ENCODE data around the gene RNF223. TPM values are rescaled to one million over a fixed set of nuclear protein-coding genes. Genes with fewer than 3 reads are reported as not detected.

Gene RNF223
- total and polyA plus RNA-seq, 4 donors = 0.14 TPM; not detected in 3

DNA sequence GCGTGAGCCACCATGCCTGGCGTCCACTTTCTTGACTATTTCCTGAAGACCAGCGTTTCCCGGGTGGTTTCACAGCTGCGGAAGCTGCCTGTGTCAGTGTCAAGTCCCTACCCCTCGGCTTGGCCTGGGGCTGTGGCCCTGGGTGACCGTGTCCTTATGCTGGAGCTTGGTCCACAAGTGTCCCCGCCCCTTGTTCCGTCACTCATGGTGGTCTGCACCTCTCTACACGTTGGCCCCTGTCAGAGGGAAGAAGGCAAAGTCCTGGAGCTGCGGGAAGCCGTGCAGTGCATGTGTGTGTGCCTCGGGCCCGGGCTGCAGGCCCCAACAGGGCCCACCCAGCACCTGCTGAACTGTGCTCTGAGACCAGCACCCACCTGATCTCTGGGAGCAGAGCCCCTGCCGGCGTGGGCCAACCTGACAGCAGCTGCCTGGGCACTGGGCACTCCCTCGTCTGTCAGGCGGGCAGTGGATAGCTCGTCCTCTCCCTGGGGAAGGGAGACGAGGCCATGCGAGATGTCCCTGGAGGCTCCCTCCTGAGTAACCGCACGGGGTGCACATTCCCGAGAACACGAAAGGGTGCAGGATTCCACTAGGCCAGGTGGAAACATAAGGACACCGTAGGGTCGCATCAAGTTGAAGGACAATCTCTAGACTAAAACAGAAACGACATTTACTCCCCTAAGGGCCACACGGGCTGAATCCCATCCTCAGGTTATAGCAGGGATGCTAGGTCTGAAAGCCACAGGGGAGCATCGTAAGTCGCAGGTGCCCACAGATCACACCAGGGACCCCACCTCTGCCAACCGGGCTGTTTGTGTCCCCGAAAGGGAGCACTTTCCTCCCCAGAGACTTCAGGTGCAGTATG is 44.1 kb upstream of the RNF223 start:
- no peak for DNase-seq (ENCODE audit: low spot score)
- no peak for TF ChIP-seq RAD21 (IDR thresholded peaks at IDR 0.05)
- no peak for TF ChIP-seq GABPA (IDR thresholded peaks at IDR 0.05 in 1 of 2, conservative IDR thresholded peaks at IDR 0.05 in 1 of 2)
- TF ChIP-seq NR2F2 (IDR thresholded peaks at IDR 0.05) = no peak
- TF ChIP-seq REST (IDR thresholded peaks at IDR 0.05) = no peak
- no peak for TF ChIP-seq ZBTB33 (IDR thresholded peaks at IDR 0.05)
- no peak for TF ChIP-seq JUND (IDR thresholded peaks at IDR 0.05)
- Histone ChIP-seq H3K4me1 (ENCODE audit: control insufficient read depth in 4 of 4, insufficient read depth in 4 of 4, low read length in 3 of 4) (peaks cover 7 to 20% (median 12%) of the 10 kb centered on the region in 4 donors), H3K9ac (ENCODE audit: low read depth in 1 of 2, low read length in 2 of 2) (no peak overlapping the region), H3K27me3 (ENCODE audit: control insufficient read depth in 4 of 4, insufficient read depth in 4 of 4, low read length in 3 of 4) (no peaks in the 10 kb centered on the region), H3K4me3 (ENCODE audit: low read depth in 1 of 3, low read length in 3 of 3) (no peak overlapping the region), H3K9me3 (ENCODE audit: control insufficient read depth in 4 of 4, low read length in 3 of 4) (peaks cover 0 to 4% (median 0%) of the 10 kb centered on the region in 4 donors), H3K27ac (ENCODE audit: low read depth in 1 of 2, low read length in 2 of 2) (no peak overlapping the region), H3K36me3 (ENCODE audit: control insufficient read depth in 4 of 4, insufficient read depth in 3 of 4, low read depth in 1 of 4, low read length in 3 of 4) (peaks cover 0 to 3% (median 0%) of the 10 kb centered on the region in 4 donors)
- 85% methylated on average over 33 of the region's 33 CpGs for WGBS

GRCh38 chr1:1117469-1117831 is 43.3 kb upstream of the RNF223 start:
- peaks cover 0 to 4% (median 0%) of the 10 kb centered on the region in 4 donors for H3K36me3 ChIP-seq (ENCODE audit: control insufficient read depth in 4 of 4, insufficient read depth in 3 of 4, low read depth in 1 of 4, low read length in 3 of 4)
- H3K27ac ChIP-seq (ENCODE audit: low read depth in 1 of 2, low read length in 2 of 2) = no peak overlapping the region
- no peaks in the 10 kb centered on the region for H3K27me3 ChIP-seq (ENCODE audit: control insufficient read depth in 4 of 4, insufficient read depth in 4 of 4, low read length in 3 of 4)
- no peak for DNase-seq (ENCODE audit: low spot score)
- peaks cover 7 to 18% (median 9%) of the 10 kb centered on the region in 4 donors for H3K4me1 ChIP-seq (ENCODE audit: control insufficient read depth in 4 of 4, insufficient read depth in 4 of 4, low read length in 3 of 4)
- 79% methylated on average over 20 of the region's 20 CpGs for WGBS
- no peak overlapping the region for H3K9ac ChIP-seq (ENCODE audit: low read depth in 1 of 2, low read length in 2 of 2)
- H3K9me3 ChIP-seq (ENCODE audit: control insufficient read depth in 4 of 4, low read length in 3 of 4) = peaks cover 0 to 4% (median 0%) of the 10 kb centered on the region in 4 donors
- H3K4me3 ChIP-seq (ENCODE audit: low read depth in 1 of 3, low read length in 3 of 3) = no peak overlapping the region
- TF ChIP-seq CTCF (IDR thresholded peaks at IDR 0.05; ENCODE audit: low read depth, low read length, missing input control) (no peak), ZBTB33 (IDR thresholded peaks at IDR 0.05) (no peak), FOXA1 (IDR thresholded peaks at IDR 0.05) (no peak), EGR1 (IDR thresholded peaks at IDR 0.05; ENCODE audit: low read depth in 2 of 2) (no peak), HNF4A (conservative IDR thresholded peaks at IDR 0.05) (no peak), YY1 (IDR thresholded peaks at IDR 0.05) (no peak), TAF1 (conservative IDR thresholded peaks at IDR 0.05) (no peak), RXRA (IDR thresholded peaks at IDR 0.05) (no peak), FOXA2 (IDR thresholded peaks at IDR 0.05) (no peak), RAD21 (IDR thresholded peaks at IDR 0.05) (no peak), GABPA (IDR thresholded peaks at IDR 0.05 in 1 of 2, conservative IDR thresholded peaks at IDR 0.05 in 1 of 2) (no peak), JUND (IDR thresholded peaks at IDR 0.05) (no peak), HNF4G (IDR thresholded peaks at IDR 0.05) (no peak), SP1 (IDR thresholded peaks at IDR 0.05) (no peak)
- TF ChIP-seq, protein P1, sequence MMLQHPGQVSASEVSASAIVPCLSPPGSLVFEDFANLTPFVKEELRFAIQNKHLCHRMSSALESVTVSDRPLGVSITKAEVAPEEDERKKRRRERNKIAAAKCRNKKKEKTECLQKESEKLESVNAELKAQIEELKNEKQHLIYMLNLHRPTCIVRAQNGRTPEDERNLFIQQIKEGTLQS (IDR thresholded peaks at IDR 0.05) = no peak
- TF ChIP-seq, protein P2, sequence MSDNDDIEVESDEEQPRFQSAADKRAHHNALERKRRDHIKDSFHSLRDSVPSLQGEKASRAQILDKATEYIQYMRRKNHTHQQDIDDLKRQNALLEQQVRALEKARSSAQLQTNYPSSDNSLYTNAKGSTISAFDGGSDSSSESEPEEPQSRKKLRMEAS (IDR thresholded peaks at IDR 0.05) = no peak

All from liver (tissue), 9 donors.